CD4-positive, alpha-beta T cell treated with Interleukin-4 for 1 hour (primary cell): ENCODE measurements around the gene HSFX1.
"Not testable (repeated sequence)": the region's sequence is repeated elsewhere in the genome, so short reads cannot be mapped to it uniquely, and the experiment has no call there.

Source experiments
- DNase-seq, 2 donors: peaks; one replicate each; pipeline ENCODE4 v3.0.0-alpha.2; 2020 to 2022

HSFX1 gene, protein sequence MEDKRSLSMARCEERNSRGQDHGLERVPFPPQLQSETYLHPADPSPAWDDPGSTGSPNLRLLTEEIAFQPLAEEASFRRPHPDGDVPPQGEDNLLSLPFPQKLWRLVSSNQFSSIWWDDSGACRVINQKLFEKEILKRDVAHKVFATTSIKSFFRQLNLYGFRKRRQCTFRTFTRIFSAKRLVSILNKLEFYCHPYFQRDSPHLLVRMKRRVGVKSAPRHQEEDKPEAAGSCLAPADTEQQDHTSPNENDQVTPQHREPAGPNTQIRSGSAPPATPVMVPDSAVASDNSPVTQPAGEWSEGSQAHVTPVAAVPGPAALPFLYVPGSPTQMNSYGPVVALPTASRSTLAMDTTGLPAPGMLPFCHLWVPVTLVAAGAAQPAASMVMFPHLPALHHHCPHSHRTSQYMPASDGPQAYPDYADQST

DNA sequence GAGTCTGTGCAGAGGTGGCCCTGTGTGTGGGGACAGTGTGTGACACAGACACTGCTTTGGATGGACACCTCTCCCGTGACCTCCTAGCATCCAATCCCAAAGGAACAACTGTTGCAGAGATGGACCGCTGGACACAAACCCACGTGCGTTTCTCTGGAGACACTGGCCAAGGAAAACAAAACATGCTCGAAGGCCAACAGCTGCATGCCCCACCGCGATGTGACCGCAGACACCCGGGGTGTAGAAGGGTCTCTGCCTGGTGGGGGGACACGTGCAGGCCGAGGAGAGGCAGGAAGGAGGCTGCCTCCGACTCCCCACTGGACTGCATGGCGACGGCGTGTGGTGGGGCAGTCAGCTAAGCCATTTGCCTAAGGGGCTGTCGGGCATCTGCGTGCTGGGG is at the start of gene HSFX1:
Gene HSFX1 (plus strand): TSS at position 301 of the 400 bp plus-strand sequence. CDS start 614 bp downstream, outside the sequence.
- DNase-seq: not testable (repeated sequence)

DNA sequence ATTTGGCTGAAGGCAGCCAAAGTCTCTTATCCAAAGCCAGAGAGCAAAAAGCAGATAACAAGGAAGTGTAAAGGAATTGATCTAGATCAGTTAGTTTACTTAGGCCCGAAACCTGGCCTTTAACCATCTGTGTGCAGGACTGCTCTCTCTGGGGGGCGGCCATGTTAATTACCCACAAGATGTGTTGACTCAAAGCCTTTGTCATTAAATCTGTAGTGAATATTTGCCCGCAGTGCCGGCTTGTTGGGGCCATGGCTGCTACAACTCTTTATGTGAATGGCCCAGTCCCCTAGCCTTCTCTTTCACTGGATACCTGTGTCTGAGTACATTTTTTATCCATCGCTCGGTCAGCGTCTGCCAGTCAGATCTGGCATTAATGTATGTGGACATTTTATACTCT is 46.6 kb upstream of the HSFX1 start:
- not testable (repeated sequence) for DNase-seq

DNA sequence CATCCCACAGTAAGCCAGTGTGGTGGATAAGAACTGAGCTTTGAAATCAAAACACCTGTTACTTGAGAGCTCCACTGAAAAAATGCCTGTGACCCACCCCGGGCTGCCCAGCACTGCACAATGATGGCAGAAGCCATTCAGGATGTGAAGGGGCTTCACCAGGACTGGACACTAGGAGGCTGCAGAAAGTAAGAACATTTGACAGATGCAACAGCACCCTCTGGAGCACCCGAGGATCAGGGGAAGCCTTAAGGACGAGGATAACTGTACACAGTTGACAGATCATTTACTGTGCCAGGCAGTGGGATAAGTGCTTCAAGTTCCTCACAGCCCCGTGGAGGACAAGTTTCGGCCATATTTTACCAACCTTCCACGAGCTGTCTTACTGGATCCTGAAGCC is 31.6 kb upstream of the HSFX1 start:
- not testable (repeated sequence) for DNase-seq

- DNase-seq: not testable (repeated sequence)
These were observed 27.4 kb upstream of the HSFX1 start for GRCh38 chrX:149746390-149747007.

DNA sequence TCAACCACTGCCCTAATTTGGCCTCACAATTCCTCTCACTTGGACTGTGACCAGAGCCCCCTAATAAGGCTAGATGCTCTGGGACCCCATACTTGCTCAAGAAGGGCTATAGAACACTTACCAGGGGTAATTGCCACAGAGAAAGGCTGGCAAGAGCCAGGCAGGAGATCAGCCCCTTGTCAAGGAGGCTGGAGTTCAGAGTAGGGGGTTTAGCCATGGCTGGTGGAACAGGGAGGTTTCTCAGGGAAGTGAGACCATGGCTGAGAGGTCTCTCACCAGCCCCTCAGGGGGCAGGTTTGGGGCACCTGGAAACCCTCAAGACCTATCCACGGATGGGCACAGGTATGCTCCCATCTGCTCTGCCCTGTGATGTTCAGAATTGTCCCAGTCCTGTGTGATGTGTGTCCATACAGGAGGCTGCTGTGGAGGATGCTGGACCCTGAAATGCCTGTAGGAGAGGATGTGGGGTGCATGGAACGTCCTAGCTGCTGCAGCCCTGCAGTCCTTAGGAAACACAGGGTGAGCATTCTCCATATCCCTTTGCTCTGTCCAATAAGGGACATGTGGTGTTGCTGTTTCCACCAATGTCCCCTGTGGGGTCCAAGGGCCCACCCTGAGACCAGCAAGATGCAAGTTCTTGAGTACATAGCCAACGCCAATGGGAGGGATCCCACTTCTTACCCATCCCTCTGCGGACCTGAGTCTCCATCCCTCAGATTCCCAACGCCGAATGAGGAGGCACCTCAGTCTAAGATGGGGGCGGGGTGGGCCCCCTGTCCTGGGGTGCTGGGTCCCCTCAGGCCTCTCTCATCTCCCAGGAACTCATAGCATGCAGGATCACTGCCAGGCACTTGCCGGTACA is 16.4 kb upstream of the HSFX1 start:
- no peak for DNase-seq

DNA sequence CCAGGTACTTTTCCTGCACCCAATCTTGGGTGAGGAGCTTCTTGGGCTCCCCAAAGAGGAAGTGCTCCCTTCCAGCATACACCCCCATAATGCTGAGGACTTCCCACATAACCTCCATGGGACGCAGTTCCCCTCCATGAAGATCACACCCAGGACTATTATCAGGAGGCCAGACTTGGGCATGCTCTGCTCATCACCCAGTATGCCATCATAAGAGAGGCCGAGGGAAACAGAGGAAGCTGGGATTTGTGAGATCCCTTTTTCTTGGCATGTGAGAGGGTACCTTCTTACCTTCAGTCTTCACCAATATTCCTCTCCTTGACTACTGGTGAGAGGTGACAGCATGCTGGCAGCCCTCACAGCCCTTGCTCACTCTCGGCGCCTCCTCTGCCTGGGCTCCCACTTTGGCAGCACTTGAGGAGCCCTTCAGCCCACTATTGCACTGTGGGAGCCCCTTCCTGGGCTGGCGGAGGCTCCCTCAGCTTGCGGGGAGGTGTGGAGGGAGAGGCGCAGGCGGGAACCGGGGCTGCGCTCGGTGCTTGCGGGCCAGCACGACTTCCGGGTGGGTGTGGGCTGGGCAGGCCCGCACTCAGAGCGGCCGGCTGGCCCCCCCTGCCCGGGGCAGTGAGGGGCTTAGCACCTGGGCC is 15.7 kb upstream of the HSFX1 start:
- DNase-seq: no peak

GRCh38 chrX:149758715-149759078 is 15.2 kb upstream of the HSFX1 start:
- not testable (repeated sequence) for DNase-seq

- DNase-seq: no peak
These were observed 14.0 kb upstream of the HSFX1 start for GRCh38 chrX:149759824-149760223.

DNA sequence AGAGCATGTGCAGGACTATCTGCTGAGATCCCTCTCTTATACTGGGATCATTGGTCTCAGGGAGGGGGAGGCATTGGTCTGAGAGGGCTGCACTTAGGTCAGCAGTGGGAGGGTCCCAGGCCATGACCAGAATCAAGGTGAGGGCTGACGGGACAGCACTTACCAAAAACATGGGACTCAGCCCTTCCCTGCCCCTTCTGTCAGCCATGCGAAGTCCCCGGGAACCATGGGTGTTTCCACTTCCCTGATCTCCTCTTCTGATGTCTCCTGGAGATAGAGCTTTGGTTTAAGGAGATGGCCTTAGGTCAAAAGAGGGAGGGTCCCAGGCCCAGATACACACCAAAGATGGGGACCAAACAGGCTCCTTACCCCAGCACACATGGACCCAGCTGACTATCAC is 12.9 kb upstream of the HSFX1 start:
- DNase-seq: no peak

- not testable (repeated sequence) for DNase-seq
These were observed 11.8 kb upstream of the HSFX1 start for GRCh38 chrX:149761858-149762674.

DNA sequence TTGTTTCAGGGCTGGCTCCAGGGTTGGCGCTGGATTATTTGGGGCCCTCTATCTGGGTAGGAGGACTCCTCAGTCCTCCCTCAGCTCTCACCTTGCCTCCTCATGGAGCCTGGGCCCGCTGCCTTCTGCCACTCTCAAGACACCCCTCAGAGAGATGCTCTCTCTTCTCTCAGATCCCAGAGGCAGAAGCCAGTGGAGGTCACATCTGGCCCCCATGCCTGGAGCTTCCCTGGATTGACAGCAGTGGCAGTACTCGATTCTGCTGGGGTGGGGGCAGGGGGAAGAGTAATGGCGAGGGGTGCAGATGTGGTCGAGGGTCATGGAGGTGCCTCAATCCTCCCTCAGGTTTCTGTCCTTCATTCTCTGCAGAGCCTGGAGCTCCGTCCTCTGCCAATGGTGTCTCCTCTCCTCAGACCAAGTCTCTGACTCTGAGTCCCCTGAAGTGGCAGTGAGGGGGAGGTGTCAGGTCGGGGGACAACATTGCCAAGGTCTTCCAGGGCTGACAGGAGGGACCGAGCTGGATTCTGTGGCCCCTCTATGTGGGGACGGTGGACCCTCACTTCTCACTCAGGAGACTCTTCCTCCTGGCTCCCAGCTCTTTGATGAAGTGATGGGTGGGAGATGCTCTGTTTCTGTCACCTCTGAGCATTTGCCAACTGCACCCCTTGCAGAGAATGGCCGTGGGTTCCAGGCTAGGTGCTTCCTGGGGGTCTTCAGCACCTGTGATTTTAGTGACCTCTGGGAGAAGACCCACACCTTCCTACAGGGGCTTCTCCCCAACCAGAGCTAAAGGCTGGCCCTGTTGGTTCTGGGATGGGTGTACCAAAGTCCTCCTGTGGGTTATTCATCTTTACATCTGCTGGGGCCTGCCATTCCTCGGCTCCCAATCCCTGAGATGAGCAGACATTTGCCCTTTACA is 10.9 kb upstream of the HSFX1 start:
- DNase-seq: no peak

GRCh38 chrX:149770344-149770743 is 3.5 kb upstream of the HSFX1 start:
- DNase-seq: not testable (repeated sequence)

- DNase-seq: not testable (repeated sequence)
These were observed 842 bp upstream of the HSFX1 start for GRCh38 chrX:149773026-149773425.

DNA sequence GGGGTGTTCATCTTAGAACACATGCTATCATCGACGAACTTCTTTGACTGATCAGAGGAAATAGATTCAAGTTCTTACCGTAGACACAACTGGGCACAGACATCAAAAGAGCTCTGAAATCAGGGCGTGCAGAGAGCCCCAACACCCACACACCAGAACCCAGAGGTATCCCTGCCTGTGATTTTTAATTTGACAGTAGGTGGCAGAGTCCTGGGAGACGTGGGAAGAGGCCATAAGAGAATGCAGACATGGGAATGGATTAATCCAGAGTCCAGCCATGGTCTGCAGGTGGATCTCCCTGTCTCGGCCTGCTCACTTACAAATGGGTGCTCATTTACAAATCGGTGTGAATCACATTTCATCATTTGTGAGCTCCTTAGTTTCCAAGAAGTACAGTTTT is 4.1 kb downstream of the HSFX1 start:
- not testable (repeated sequence) for DNase-seq

DNA sequence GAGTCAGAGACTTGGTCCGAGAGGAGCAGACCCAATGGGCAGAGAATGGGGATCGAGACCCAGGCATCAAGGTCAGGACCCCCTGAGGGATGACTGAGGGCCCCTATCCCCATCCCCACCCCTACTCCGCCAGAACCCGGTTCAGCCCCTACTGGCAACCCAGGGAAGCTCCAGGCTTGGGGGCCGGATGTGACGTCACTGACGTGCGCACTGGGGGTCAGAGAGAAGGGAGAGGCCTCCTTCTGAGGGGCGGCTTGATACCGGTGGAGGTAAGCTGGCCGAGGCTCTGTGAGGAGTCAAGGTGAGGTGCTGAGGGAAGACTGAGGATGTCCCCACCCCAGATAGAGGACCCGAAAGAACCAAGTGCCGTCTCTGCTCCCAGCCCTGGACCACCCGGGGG is 7.9 kb downstream of the HSFX1 start, which contains the start of gene MAGEA9:
Gene MAGEA9 (plus strand): TSS at position 204 of the 400 bp plus-strand sequence. CDS start 4,281 bp downstream, outside the sequence.
- DNase-seq: not testable (repeated sequence)

DNA sequence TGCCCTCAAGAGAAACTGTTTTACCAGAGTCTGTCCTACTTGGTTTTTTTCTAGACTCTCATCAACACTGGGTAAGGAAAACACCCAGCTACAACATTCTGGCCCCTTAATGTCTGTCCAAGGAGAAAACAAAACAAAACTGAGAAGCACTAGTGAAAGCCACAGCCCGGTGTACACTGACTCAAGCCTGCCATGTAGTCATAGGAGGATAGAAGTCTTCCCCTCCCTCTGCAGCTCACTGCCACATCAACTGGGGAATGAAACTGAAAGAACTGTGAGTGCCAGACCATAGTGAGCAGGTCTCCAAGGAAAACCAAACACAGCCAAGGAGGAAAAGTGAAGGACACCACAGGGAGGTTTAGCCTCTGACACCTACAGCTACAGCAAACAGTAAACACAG is 21.7 kb downstream of the HSFX1 start:
- not testable (repeated sequence) for DNase-seq

- peak in 1 of 2 donors; percentile 1 for DNase-seq
These were observed 25.3 kb downstream of the HSFX1 start for GRCh38 chrX:149799095-149799714.

DNA sequence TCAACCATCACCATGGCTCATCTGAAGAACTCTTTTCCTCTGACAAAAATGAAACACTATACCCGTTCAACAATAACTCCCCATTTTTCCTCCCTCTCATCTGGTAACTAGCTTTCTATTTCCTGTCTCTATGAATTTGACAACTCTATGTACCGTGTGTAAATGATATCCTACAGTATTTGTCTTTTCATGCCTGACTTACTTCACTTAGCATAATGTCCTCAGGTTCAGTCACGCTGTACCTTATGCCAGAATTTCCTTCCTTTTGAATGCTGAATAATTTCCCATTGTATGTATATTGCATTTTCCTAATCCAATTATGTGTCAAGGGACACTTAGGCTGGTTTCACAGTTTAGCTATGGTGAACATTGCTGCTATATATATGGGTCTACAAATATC is 26.1 kb downstream of the HSFX1 start:
- DNase-seq: no peak

- no peak for DNase-seq
These were observed 29.7 kb downstream of the HSFX1 start for GRCh38 chrX:149803458-149804062.

DNA sequence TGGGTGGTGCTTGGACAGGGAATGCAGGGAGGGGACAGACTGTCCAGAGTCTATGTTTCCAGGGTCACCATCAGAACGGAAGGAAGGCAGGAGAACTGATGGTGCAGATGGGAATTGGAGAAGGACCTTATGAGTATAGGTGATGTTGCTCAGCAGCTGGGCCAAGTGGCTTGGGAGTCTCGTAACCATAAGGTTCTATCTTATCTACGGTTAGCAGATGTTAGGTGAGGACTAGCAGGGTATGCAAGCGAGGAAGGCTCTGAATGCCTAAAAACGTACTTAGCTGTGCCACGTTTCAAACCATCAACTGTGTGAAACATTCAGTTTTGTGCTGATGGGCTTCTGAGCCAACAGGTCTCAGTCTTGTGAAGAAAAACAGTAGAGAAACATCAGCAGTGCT is 30.2 kb downstream of the HSFX1 start:
- DNase-seq: no peak
